Activated T-cell treated with anti-CD3 and anti-CD28 coated beads, Interleukin-2, amount 50 U/mL, for 1 hour (primary cell): ENCODE data around the gene DERL2.

ENCODE experiments used
- DNase-seq: peaks from one replicate; pipeline ENCODE4 v3.0.0-alpha.2; 2020

DERL2 gene

DNA sequence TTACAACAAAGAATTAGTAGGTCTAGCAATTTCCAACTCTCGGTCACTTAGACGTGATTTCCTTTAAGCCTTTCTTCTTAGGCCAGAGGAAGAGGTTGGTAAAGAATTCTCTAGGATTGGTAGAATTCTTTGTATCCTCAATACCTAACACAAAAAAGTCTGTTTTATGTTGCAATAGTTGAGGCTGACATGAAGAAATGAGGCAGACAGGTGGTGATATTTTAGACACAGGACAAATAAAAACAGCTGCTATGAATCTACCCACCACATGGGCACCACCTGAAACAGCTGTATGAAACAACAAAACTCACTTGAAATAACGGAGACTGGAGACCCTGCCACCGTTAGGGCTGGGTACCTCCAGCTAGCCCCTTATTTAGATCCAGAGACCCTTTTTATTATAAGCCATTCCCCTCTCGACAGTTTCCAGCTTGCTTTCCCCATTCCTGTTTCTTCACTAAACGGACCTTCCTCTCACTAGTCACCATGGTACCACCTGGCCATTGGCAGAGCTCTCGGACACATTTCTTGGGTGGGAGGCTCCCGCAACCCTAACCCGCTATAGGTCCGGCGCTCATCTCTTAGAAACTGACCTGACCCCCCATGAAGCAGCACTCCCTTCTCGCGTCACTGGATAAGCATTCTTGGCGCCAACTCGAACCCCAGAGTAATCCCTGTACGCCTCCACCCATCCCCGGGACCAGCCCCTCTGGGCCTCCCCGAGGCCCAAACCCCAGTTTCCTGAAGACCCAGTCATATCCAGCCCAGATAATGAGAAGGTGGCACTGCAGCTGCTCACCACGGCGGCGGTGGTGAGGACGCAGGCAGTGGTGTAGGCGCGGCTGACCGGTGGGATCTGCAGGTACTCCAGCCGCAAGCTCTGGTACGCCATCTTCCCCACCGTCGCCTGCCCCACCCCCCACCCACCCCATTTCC is at the start of gene DERL2:
TSS of gene DERL2 (minus strand) at position 909 of the 936 bp plus-strand sequence. CDS start at position 892, 17 bp downstream.
- no peak for DNase-seq

DNA sequence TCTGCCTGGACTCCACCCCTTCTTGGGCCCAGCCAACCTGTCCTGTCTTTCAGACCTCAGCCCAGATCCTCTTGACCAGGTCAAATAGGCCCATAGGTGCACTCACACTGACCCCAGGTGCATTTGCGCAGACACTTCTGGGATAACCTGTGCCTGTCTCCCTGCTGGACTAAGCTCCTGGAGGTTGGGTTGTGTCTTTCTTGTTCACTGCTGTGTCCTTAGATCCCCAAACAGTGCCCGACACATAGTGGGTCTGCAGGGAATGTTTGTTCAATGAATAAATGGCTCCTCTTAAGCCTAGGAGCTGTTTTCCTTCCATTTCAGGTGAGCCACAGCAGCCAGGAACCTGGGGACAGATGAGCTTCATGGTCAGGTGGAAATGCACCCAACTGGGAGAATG is 49.5 kb upstream of the DERL2 start:
- DNase-seq = no peak

DNA sequence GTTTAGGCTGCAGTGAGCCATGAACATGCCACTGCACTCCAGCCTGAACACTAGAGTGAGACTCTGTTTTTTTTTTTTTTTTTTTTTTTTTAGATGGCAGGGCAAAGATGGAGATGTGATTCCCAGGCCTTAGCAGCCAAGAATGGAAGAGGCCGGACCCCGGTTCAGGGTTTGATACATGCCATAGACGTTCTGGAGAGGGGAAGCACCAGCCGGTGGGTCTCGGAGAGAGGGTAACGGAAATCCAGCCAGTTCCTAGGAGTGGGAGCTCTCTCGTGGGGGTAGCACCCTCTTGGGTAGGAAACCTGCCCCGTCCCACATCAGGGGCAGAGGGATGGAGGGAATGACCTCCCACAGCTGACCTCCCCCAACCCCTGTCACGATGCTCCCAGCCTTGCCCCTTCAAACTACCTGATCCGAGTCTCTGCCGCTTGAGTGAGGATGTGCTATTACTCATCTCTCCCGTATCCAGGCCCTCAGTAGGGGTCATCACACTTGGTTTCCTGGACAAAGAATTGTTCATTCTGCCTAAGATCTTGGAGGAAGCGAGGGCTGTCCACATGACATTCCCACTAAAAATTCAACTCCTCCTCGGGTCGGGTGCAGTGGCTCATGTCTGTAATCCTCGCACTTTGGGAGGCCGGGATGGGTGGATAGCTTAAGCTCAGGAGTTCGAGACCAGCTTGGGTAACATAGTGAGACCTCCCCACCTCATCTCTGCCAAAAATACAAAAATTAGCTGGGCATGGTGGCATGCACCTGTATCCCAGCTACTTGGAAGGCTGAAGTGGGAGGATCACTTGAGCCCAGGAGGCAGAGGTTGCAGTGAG is 47.7 kb upstream of the DERL2 start:
- no peak for DNase-seq

DNA sequence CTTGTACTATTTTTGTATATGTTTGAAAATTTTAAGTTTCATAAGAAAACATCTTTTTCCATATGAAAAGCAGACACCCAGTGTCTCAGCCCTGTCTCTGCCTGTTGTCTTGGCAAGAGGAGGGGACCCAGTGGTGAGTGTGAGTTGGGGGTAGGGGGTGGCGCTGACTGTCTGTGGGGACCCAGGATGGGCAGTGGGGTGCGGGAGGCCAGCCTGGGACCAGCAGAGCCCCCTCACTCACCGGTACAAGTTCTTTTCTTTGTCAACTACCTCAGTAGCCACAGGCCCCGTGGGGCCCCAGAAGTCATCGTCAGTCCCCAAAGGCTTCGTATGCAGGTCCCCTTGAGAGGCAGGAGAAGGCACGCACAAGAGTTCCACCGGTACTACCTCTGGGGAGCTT is 46.6 kb upstream of the DERL2 start:
- DNase-seq = no peak

DNA sequence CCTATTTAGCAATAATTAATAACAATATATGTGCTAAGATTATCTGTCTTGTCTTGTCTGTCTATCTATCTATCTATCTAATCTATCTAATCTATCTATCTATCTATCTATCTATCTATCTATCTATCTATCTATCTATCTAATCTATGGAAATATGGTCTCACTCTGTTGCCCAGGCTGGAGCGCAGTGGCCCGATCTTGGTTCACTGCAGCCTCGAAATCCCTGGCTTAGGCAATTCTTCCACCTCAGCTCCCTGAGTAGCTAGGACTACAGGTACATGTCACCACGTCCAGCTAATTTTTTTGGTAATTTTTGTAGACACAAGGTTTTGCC is 45.1 kb upstream of the DERL2 start:
- DNase-seq = no peak

DNA sequence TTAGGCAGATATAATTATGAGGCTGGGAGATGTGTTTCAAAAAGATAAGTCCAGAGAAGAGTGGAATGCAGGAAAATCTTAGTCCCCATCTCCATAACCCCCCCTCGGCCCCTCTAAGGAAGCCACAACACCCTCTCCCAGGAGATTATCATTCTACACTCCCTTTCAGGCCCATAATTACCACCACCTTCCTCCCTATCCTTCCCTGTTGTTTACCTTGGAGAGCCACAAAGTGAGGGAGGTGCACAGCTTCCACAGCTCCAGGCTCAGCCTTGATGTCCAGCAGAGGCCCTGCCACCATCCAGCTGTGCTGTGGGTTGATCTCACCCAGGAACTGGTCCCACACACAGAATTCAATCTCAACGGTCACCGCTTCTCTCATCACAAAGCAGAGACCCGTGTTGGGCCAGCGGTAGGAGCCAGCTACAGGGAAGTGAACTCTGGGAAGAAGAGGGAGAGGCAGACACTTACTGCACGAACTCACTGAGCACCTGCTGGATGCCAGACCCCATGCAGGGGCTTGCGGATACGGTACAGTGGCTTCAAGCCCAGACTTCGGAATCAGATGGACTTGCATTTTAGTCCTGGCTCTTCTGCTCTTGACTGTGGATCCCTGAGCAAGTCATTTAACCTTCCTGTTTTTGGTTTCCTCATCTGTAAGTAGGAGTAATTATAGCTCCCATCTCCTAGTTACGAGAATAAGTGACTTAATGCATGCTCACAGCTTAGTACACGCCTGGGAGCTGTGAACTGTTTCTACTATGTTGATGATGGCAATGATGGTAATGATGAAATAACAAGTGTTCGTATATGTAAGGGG is 44.5 kb upstream of the DERL2 start:
- no peak for DNase-seq

DNA sequence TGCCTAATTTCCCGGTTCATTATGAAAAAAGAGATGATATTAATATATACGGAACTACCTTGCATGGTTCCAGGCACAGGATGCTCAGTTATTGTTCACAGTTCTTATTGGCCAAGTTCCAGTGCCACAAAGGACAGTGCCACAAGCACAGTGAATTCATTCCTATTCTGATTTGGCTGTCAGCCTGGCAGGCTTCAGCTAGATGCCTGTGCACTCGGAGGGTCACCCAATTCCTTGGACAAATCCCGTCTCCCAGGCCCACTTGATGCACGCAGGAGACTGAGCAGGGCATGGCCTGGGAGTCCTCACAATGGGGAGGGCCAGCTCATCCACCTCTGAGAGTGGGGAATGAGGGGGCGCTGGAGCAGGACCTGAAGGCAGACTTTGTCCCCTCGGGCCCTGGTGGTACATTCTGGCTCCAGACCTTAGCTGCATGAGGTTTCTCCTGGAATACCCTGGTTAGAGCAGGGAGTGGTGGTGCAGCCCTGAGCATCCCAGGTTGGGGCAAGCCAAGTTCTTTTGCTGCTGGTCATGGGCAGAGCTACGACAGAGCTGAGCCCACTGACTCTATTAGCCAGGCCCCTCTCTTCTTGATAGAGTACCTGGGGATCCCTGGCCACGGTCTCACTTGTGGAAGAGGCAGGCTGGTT is 41.7 kb upstream of the DERL2 start:
- DNase-seq = no peak

DNA sequence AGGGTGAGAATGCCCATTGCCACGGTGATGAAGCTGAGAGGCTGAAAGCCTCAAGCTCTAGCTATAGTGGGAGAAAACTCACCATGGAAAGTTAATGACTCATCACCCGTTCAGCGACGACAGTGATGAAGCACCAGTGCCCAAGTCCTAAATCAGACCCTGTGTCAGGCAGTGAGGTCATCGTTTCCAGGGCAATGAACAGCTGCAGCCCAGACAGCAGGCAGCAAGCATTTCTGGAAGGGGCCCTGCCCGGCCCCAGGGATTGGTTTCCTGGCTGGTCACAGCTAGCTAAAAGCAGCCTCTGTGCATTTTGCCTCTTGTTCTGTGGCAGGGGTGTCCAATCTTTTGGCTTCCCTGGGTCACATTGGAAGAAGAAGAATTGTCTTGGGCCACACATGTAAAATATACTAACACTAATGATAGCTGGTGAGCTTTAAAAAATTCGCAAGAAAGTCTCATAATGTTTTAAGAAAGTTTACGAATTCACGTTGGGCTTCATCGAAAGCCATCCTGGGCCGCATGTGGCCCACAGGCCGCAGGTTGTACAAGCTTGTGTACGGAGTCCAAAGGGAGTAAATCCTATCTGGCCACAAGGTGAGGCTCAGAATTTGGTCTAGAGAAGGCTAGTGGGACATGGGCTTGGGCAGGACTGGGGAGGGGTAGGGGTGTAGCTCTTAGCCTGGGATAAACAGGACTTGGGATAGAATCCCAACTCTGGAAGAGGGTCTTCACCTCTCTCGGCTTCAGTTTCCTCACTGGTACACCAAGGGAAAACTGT is 41.0 kb upstream of the DERL2 start:
- no peak for DNase-seq

DNA sequence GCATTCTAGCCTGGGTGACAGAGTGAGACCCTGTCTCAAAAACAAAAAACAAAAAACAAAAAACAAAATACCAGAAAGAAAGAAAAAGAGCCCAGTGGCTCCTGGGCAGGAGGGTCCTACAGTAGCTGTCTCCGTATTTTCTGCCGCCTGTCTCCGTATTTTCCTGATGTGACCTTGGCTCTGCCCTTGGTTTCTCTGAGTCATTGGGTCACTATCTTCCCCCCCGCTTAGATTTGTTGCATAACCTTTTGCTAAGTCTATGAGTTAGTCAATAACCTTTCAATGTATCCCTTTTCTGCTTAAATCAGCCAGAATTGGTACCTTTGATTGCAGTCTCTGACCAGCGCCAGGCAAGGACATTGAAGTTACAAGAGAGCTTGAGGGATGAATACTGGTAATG is 37.3 kb upstream of the DERL2 start:
- DNase-seq = no peak

DNA sequence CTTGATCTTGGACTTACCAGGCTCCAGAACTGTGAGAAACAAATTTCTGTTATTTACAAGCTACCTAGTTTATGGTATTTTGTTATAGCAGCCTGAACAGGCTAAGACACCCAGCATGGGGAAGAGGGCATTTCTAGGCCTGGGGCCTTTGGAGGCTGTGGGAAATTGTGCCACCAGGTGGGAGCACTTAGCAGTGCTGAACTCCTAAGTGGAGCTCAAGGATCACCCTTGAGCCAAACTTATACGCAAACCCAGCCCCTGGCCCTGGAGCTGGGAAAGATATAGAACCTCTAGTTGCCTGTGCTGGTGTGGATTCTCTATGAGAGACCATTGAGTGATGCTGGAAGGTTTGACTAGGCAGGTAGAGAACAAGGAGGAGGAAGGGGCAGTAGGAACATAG is 36.5 kb upstream of the DERL2 start:
- no peak for DNase-seq

DNA sequence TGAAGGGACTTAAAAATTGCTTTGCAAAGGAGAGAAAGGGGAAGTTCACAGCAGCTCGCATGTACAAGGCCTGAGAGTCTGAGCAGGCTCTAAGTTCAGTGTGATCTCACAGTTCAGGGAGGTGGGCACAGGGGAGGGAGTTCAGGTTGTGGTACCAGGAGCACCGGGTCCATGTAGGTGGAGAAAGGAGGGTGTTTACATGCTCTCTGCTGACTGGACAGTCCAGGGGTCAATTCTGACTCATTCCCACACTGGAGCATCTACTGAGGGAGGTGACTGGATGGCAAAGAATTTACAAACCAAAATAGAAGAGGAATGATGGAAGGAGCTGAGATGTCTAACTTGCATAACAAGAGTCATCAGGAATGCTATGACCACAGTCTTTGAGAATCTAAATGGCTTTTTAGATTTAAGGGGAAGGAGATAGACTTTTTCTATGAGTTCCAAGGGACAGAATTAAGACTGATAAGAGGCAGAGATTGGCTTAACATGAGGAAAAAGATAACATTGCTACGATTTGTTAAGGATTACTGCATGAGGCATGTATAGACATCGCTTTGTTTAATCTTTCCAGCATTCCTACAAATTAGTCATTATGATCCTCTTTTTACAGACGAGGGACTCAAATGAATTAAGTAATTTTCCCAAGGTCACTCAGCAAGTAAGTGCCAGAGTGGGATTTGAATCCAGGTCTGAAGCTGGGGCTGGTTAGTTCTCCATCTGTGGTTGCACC is 30.2 kb upstream of the DERL2 start:
- no peak for DNase-seq

DNA sequence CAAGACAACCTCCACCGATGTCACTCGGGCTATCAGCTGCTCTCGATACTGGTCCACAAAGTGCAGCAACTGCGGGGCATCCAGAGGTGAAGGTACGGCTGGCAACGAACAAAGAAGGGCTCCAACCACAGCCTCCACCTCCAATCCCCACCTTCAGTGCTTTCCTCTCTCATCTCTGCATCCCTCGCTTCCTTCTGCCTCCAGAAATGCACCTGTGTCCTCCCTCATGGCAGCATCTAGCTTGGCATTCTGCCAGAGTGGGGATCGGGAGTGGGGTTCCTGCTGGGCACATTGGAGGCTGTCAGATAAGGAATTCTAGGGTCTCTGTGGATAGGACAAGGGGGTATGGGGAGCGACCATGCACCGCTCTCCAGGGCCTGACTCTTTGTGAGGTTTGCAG is 29.0 kb upstream of the DERL2 start:
- no peak for DNase-seq

DNA sequence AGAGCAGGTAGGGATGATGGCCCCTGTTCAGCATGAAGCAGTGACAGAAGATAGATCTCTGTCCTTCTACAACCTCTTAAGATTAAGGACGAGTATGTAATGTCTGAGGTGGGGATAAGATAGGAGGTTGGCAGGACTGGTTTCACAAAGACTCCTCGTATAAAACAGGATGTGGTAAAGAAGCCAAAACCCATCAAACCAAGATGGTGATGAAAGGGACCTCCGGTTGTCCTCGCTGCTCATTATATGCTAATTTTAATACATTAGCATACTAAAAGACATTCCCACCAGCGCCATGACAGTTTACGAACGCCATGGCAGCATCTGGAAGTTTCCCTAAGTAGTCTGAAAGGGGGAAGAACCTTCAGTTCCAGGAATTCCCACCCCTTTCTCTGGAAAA is 27.6 kb upstream of the DERL2 start:
- peak; percentile 13 for DNase-seq

DNA sequence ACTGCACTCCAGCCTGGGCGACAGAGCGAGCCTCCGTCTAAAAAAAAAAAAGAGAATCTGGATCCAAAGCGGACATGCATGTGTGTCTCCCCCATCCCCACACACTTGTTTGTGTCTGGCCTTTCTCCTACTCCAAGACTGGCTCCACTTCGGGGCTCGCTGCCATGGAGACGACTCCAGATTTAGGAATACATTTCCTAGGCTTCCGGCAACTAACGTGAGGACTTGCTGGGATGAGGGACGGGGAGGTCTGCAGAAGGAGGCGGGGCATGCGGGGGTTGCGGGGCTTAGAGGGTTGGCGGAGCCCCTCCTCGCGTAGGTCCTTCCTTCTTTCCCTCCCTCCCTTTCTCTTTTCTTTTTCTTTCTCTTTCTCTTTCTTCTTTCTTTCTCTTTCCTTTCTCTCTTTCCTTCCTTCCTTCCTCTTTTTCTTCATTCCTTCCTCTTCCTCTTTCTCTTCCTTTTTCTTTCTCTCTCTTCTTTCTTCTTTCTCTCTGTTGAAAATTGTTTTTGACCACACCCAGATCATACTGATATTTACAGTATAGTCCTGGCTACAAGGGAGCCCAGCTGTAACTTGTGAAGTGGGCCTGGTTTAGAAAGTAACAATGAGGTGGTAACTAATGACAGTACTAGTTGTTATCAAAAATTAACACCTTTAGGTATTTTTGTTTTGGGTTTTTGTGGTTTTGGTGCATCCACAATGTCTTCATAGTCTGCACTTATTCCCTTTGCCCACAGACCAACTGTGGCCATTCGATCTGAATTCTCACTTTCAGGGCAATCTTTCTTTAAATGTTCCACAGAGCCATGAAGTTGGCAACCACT is 25.6 kb upstream of the DERL2 start:
- DNase-seq = no peak

DNA sequence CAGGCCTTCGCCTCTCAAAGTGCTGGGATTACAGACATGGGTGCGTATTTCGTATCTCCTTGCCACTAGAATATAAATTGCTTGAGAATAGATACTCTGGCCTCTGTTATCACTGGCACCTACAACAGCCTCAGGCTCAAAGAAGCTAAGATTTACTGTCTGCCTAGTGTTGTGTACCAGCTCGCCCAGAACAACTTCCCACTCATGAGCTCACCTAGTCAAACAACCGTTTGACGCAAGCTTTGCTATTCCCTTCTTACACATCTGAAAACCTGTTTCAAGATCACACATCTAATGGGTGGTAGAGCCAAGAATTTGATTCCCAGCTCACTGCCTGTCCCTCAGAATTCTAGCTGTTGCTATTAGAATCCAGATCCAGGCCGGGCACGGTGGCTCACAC is 24.8 kb upstream of the DERL2 start:
- DNase-seq = no peak

DNA sequence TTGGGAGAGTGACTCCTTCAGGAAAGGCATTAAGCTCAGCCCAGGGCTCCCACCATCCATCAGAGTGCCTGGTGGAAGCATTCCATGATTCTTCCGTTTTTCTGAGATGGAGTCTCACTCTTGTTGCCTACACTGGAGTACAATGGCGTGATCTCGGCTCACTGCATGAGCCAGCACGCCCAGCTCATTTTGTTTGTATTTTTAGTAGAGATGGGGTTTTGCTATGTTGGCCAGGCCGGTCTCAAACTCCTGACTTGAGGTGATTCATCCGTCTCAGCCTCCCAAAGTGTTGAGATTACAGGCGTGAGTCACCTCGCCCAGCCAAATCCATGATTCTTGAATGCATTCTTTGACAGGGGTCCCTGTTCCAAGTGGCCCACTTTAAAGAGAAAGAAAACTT is 23.5 kb upstream of the DERL2 start:
- no peak for DNase-seq

DNA sequence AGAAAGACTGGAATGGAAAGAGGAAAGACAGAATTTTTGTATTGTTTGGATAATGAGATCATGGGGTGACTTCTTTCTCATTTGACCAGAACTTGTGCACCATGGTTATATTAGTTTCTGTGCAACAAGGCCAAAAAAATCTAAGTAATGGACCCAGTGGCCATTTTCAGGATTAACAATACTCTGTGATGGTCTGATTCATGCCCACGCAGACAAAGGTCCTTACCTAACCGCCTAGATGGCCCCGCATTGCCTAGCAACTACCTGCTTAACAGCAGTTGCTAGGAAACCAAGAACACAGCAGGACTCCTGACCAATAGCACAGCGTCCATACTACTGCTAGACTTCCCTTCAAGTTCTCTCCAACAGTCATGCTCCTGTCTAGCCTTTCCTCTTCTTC is 22.8 kb upstream of the DERL2 start:
- DNase-seq = no peak

DNA sequence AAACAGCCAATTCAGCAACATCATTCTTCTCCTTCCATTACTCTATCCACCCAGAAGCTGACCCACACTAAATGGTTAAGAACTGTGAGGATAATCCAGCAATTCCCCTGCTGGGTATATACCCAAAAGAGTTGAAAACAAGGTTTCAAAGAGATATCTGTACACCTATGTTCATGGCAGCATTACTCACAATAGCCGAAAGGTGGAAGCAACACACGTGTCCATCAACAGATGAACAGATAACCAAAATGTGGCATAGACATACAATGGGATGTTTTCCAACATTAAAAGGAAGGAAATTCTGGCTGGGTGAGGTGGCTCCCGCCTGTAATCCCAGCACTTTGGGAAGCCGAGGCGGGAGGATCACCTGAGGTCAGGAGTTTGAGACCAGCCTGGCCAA is 20.3 kb upstream of the DERL2 start:
- no peak for DNase-seq

DNA sequence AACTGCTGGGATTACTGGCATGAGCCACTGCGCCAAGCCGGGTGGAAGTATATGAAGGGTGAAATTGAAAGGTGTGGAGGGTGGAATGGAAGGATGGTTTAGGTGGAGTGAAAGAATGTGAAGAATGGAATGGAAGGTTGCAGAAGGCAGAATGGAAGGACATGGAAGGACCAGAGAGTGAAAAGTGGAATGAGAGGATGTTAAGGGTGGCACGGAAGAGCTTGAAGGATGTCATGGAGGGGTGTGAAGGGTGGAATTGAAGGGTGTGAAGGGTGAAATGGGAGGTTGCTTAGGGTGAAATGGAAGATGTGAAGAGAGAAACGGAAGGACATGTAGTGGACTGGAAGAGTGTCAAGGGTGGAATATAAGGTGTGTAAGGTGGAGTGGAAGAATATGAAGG is 16.6 kb upstream of the DERL2 start:
- no peak for DNase-seq

DNA sequence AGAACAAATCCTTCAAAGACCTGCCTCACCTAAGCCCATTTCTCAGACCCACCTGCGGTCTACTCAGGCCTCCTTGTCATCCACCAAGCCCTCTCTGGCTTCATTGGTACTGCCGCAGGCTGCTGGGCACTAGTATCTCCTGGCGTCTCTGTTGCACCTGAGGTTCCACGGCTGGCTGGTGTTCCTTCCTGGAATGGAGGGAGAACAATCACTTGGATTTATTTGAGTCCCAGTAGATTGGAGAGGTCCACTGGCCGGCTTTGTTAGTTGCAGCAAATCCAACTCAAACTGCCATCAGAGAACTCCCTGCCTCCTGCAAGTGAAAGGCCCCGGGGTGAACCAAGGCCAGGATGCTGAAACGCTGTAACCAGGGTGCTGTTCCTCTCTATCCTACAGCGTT is 15.7 kb upstream of the DERL2 start:
- DNase-seq = no peak
